ENCODE data around the gene MAP3K1.

DNA sequence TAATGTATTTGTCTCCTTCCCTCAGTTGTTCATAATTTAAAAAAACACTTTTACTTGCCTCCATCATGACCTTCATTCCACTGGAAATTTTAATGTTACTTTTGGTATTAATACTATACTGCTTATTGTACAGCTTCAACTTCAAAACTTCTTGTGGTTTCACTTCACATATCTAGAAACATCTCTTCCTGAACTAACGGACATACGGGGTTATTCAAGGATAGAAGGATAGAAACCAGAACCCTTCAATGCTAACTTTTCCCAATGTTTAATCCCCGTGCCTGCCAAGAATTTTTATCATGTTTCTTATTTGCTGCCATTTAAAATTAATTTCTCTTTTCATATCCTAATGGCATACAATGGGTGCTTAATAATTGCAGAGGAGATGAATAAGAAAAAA lies 57.7 kb downstream of the MAP3K1 start:
- TF ChIP-seq, protein P1, sequence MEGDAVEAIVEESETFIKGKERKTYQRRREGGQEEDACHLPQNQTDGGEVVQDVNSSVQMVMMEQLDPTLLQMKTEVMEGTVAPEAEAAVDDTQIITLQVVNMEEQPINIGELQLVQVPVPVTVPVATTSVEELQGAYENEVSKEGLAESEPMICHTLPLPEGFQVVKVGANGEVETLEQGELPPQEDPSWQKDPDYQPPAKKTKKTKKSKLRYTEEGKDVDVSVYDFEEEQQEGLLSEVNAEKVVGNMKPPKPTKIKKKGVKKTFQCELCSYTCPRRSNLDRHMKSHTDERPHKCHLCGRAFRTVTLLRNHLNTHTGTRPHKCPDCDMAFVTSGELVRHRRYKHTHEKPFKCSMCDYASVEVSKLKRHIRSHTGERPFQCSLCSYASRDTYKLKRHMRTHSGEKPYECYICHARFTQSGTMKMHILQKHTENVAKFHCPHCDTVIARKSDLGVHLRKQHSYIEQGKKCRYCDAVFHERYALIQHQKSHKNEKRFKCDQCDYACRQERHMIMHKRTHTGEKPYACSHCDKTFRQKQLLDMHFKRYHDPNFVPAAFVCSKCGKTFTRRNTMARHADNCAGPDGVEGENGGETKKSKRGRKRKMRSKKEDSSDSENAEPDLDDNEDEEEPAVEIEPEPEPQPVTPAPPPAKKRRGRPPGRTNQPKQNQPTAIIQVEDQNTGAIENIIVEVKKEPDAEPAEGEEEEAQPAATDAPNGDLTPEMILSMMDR (IDR thresholded peaks at IDR 0.05): no peak
- TF ChIP-seq POLR2A (IDR thresholded peaks at IDR 0.05): no peak
